KG1 (cell line): Measurements from ENCODE around the gene COP1.
"Not testable (repeated sequence)": the region's sequence is repeated elsewhere in the genome, so short reads cannot be mapped to it uniquely, and the experiment has no call there.

ENCODE experiments used
- DNase-seq: peaks from one replicate; lab custom pipeline; 2025; lab: John Stamatoyannopoulos, UW

COP1 gene

DNA sequence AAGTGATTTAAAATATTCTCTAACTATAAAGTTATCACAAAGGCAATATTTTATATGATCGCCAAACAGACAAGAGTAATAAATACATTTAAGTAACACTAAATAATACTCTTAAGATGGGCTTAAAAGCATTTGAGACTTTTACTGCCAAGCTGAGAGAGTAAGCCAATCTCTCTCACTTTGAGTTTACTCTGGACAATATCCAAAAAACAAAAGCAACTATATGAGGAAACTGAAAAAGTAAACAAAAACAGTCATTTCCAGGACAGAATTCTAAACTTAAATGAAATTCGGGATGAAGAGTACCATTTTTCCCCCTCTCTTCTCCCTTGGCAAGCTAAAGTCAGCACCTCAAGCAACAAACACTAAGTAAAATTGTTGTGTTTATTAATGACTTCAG lies 173.2 kb downstream of the COP1 start:
- no peak for DNase-seq

DNA sequence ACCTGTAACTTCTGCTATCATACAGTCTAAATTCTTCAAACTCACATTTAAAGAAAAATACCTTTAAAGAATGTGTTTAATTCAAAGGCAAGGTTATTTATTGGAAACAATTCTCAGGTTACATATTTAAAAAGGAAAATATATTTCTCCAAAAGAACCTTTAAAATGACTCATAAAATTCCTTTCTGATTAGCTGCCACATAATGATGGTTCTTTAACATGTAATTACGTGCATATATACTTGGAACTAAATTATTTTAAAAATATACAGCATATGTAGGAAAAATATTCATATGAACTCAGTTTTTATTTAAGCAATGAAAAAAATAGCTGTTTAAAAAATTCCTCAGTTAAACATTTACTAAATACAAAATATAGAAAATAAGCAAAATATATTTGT lies 173.6 kb downstream of the COP1 start:
- DNase-seq: no peak

- no peak for DNase-seq
These were observed 174.9 kb downstream of the COP1 start for GRCh38 chr1:176032040-176032645.

DNA sequence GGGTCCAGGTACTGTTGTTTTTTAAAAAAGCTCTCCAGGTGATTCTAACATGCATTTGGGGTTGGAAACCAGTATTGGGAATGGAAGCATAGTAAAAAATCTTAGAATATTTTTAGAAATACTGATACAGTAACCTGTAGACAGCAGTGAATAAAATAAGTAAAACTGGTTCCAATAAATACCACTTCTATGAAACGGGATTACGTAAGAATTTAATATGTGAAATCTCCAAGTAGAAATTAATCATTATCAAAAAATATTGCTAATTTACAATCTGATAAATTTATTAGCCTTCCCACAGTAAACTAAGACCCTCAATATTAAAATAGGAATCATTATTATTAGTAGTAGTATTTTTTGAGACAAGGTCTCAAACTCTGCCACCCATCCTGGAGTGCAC lies 177.5 kb downstream of the COP1 start:
- no peak for DNase-seq

- no peak for DNase-seq
These were observed 177.9 kb downstream of the COP1 start for GRCh38 chr1:176029155-176029554.

GRCh38 chr1:176027934-176028333 lies 179.2 kb downstream of the COP1 start:
- DNase-seq: not testable (repeated sequence)

GRCh38 chr1:176022574-176022973 lies 184.5 kb downstream of the COP1 start:
- DNase-seq: no peak

DNA sequence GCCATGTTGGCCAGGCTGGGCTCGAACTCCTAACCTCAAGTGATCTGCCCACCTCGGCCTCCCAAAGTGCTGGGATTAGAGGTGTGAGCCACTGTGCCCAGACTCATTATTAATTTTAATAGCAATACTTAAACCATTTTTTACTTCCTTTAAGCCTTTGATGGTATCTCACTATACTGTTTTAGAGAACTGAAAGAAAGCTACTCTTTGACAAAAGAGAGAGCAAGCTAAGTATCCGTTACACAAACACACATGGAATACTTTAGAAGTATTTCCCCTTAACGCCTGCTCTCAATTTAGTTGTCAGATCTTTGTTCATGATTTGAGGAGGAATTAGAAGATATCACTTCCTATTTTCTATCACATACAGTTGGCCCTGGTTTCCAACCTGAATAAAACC lies 189.4 kb downstream of the COP1 start:
- DNase-seq: no peak

- no peak for DNase-seq
These were observed 197.1 kb downstream of the COP1 start for GRCh38 chr1:176009951-176010350.

DNA sequence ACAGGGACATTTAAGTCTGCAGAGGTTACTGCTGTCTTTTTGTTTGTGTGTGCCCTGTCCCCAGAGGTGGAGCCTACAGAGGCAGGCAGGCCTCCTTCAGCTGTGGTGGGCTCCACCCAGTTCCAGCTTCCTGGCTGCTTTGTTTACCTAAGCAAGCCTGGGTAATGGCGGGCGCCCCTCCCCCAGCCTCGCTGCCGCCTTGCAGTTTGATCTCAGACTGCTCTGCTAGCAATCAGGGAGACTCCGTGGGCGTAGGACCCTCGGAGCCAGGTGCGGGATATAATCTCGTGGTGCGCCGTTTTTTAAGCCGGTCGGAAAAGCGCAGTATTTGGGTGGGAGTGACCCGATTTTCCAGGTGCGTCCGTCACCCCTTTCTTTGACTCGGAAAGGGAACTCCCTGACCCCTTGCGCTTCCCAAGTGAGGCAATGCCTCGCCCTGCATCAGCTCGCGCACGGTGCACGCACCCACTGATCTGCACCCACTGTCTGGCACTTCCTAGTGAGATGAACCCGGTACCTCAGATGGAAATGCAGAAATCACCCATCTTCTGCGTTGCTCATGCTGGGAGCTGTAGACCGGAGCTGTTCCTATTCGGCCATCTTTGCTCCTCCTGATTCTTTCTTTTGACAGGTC lies 199.2 kb downstream of the COP1 start:
- DNase-seq: not testable (repeated sequence)

- DNase-seq: not testable (repeated sequence)
These were observed 212.4 kb downstream of the COP1 start for GRCh38 chr1:175994660-175995059.

DNA sequence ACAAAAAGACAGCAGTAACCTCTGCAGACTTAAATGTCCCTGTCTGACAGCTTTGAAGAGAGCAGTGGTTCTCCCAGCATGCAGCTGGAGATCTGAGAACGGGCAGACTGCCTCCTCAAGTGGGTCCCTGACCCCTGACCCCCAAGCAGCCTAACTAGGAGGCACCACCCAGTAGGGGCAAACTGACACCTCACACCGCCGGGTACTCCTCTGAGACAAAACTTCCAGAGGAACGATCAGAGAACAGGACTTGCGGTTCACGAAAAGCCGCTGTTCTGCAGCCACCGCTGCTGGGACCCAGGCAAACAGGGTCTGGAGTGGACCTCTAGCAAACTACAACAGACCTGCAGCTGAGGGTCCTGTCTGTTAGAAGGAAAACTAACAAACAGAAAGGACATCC lies 214.3 kb downstream of the COP1 start:
- not testable (repeated sequence) for DNase-seq

- not testable (repeated sequence) for DNase-seq
These were observed 214.9 kb downstream of the COP1 start for GRCh38 chr1:175992202-175992601.

GRCh38 chr1:175984813-175985212 lies 222.3 kb downstream of the COP1 start:
- DNase-seq: no peak

DNA sequence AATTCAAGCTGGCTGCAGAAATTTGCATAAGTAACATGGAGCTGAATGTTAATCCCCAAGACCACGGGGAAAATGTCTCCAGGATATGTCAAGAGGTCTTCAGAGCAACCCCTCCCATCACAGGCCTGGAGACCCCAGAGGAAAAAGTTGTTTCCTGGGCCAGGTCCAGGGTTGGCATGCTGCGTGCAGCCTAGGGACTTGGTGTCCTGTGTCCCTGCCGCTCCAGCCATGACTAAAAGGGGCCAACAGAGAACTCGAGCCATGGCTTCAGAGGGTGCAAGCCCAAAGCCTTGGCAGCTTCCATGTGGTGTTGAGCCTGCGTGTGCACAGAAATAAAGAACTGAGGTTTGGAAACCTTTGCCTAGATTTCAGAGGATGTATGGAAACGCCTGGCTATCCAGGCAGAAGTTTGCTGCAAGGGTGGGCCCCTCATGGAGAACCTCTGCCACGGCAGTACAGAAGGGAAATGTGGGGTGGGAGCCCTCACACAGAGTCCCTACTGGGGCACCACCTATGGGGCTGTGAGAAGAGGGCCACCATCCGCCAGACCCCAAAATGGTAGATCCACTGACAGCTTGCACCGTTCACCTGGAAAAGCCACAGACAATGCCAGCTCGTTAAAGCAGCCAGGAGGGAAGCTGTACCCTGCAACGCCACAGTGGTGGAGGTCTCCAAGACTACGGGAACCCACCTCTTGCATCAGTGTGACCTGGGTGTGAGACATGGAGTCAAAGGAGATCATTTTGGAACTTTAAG lies 222.9 kb downstream of the COP1 start:
- DNase-seq: no peak

- not testable (repeated sequence) for DNase-seq
These were observed 223.7 kb downstream of the COP1 start for GRCh38 chr1:175983363-175983762.

- DNase-seq: no peak
These were observed 226.0 kb downstream of the COP1 start for GRCh38 chr1:175981128-175981527.

DNA sequence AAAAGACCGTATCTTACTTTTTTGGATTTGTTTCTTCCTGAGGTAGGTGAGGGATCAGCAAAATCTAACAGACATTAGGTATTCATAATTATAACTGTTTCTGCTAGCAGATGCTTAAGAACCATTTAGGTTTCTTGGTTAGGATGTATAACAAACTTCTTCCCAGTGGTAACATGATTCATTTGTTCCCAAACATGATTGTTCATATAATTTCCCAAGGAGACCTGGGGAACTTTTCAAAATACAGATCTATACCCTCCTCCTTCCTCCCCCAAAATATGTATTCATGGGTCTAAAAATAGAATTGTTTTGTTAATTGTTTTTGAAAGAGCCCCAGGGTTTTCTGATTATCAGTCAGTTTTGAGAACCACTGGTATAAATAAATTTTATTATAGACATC lies 228.2 kb downstream of the COP1 start:
- DNase-seq: no peak

GRCh38 chr1:175978476-175978875 lies 228.6 kb downstream of the COP1 start:
- no peak for DNase-seq

DNA sequence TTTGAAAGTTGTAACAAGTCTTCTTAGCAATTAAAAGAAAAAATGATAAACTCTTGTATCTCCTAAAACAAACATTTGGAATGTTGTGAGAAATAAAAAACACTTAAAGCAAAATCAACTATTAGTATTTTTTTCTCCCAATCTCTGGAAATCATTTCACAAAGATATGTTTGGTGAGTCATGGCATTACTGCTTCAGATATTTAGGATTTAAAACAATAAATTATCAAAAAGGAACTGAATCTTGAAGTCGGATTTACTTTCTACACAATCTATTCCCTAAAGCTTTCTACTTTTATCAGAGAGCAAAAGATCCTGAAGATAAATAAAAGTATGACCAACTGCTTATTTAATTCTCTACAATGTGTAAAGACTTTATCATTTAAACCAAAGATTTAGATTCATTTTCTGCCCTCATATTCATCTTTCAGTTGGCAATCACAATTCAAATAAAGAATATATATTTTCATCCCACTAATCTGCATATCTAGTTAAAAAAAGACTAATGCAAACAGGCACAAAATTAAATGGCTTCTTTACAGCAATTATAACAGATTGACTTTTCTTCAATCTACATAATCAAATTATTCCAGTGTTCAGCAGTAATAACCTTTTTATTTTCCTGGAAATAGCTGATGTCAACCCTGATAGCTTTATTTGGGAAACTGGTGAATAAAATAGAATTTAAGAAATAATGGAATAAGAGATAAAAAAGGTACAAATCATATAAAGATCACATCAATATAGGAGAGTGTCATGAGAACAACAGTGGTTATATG lies 230.0 kb downstream of the COP1 start:
- DNase-seq: no peak

- DNase-seq: no peak
These were observed 237.9 kb downstream of the COP1 start for GRCh38 chr1:175969231-175969630.

DNA sequence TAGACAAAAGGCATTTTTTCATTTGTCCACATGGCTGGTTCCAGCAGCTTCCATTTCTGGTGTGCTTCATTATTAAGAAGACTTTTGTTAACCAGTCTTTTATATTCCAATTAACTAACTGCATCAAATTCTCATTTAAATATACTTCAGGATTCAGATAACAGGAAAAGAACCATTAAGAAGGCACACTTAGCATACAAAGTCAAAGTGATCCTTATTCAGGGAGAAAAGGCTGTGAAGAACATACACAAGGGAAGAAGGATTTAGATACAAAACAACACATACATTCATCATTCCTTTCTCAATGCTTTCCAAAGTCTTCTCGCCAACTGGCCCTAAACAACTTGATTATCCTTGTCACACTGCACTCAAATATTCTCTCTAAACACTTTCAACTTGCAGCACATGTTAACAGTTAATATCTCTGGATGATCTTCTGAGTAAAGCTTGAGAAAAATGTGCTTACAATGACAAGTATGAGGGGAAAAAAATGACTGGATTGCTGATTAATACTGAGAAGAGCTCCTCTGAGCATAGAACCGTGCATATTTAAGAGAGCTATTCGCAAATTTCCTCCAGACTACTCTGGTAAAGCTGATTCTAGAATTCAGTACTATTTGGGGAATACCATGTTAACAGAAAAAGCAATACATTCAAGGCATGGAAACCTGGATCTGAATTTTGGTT lies 238.5 kb downstream of the COP1 start:
- DNase-seq: no peak
